Coronary artery (tissue), 2 donors: ENCODE measurements around the gene CACNA1B.

Experiments
- DNase-seq: peaks from one replicate; pipeline ENCODE4 v3.0.0-alpha.2; 2017; ENCODE audit warnings: low spot score
- H3K27ac ChIP-seq, 2 donors: fragments of 200-600 bp; sonication (generic); one replicate each; pipeline ENCODE4 v1.5.1; 2016 to 2019
- H3K4me3 ChIP-seq: fragments of 200-600 bp; sonication (generic); 2 replicates; pipeline ENCODE4 v1.5.1; 2016; ENCODE audit warnings: mild to moderate bottlenecking, moderate library complexity
- CTCF ChIP-seq: fragments of 200-600 bp; sonication (generic); IDR thresholded peaks from one replicate; pipeline ENCODE4 v1.5.1; 2019; ENCODE audit warnings: antibody characterized with exemption

CACNA1B gene

GRCh38 chr9:138053321-138053868 is 175.8 kb downstream of the CACNA1B start:
- no peak for TF ChIP-seq CTCF
- no peak overlapping the region for H3K27ac ChIP-seq
- no peak overlapping the region for H3K4me3 ChIP-seq
- DNase-seq, result no peak

GRCh38 chr9:138053996-138054752 is 176.6 kb downstream of the CACNA1B start:
- H3K27ac ChIP-seq, result no peak overlapping the region
- TF ChIP-seq CTCF, result no peak
- H3K4me3 ChIP-seq, result no peak overlapping the region
- peak; percentile 63 for DNase-seq

- Histone ChIP-seq H3K4me3 (no peak overlapping the region), H3K27ac (no peak overlapping the region)
- no peak for DNase-seq
- TF ChIP-seq CTCF, result no peak
These were observed 180.1 kb downstream of the CACNA1B start for GRCh38 chr9:138057726-138058125.

GRCh38 chr9:138058181-138058580 is 180.6 kb downstream of the CACNA1B start:
- H3K27ac ChIP-seq, result no peak overlapping the region
- DNase-seq, result no peak
- H3K4me3 ChIP-seq, result no peak overlapping the region
- no peak for TF ChIP-seq CTCF

- no peak for TF ChIP-seq CTCF
- Histone ChIP-seq H3K27ac (no peak overlapping the region), H3K4me3 (no peak overlapping the region)
- DNase-seq, result no peak
These were observed 181.6 kb downstream of the CACNA1B start for GRCh38 chr9:138059196-138059595.

- no peak overlapping the region for H3K4me3 ChIP-seq
- no peak for TF ChIP-seq CTCF
- no peak overlapping the region for H3K27ac ChIP-seq
- DNase-seq, result no peak
These were observed 182.8 kb downstream of the CACNA1B start for GRCh38 chr9:138060365-138060764.

GRCh38 chr9:138060881-138061280 is 183.3 kb downstream of the CACNA1B start:
- TF ChIP-seq CTCF, result no peak
- no peak for DNase-seq
- Histone ChIP-seq H3K4me3 (no peak overlapping the region), H3K27ac (no peak overlapping the region)
